HL-60 (cell line): Measurements from ENCODE around the gene MYH15.

Source experiments
- DNase-seq, 2 experiments: peaks; one replicate each; pipeline ENCODE4 v3.0.0-alpha.2; 2010 to 2020; ENCODE audit warnings: low read depth in 1 of 2, low spot score in 1 of 2
- H3K27ac ChIP-seq: fragments of 250-450 bp; sonication (Bioruptor Pico); replicated peaks from 2 replicates; pipeline ENCODE4 v1.5.1; 2020; ENCODE audit warnings: mild to moderate bottlenecking, moderate library complexity
- H3K27me3 ChIP-seq: fragments of 250-450 bp; sonication (Bioruptor Pico); 2 replicates; pipeline ENCODE4 v1.5.1; 2021; ENCODE audit warnings: mild to moderate bottlenecking, moderate library complexity; ENCODE audit not compliant: insufficient read depth, poor library complexity, severe bottlenecking
- H3K4me3 ChIP-seq: replicated peaks from 2 replicates; pipeline ENCODE4 v1.5.1; 2011; ENCODE audit warnings: mild to moderate bottlenecking, control low read depth, low read length; ENCODE audit not compliant: insufficient read depth
- CTCF ChIP-seq: IDR thresholded peaks from one replicate; pipeline ENCODE4 v1.5.1; 2011; ENCODE audit warnings: low read length, control low read depth, inconsistent platforms; ENCODE audit not compliant: insufficient read depth
- GABPA ChIP-seq: IDR thresholded peaks from 2 replicates; pipeline ENCODE4 v1.6.1; 2012; ENCODE audit warnings: low read depth
- POLR2AphosphoS5 ChIP-seq: IDR thresholded peaks from 2 replicates; pipeline ENCODE4 v1.6.1; 2012; ENCODE audit warnings: low read depth
- REST ChIP-seq: IDR thresholded peaks from 2 replicates; pipeline ENCODE4 v1.6.1; 2012; ENCODE audit warnings: low read depth; ENCODE audit not compliant: insufficient replicate concordance
- SPI1 ChIP-seq: IDR thresholded peaks from 2 replicates; pipeline ENCODE4 v1.6.1; 2012; ENCODE audit warnings: low read depth, mild to moderate bottlenecking, borderline replicate concordance

Gene MYH15

GRCh38 chr3:108398510-108398909, 111.9 kb downstream of the MYH15 start:
- TF ChIP-seq GABPA, result no peak
- TF ChIP-seq CTCF, result no peak
- TF ChIP-seq REST, result no peak
- TF ChIP-seq SPI1, result no peak
- TF ChIP-seq POLR2AphosphoS5, result no peak
- Histone ChIP-seq H3K4me3 (no peak overlapping the region), H3K27ac (no peak overlapping the region), H3K27me3 (no peaks in the 10 kb centered on the region)
- no peak for DNase-seq

GRCh38 chr3:108396336-108396735, 114.1 kb downstream of the MYH15 start:
- Histone ChIP-seq H3K27ac (no peak overlapping the region), H3K27me3 (no peaks in the 10 kb centered on the region), H3K4me3 (no peak overlapping the region)
- DNase-seq, result no peak
- TF ChIP-seq POLR2AphosphoS5 (no peak), SPI1 (no peak), GABPA (no peak), REST (no peak), CTCF (no peak)

GRCh38 chr3:108394563-108394962, 115.8 kb downstream of the MYH15 start:
- no peak for DNase-seq
- Histone ChIP-seq H3K4me3 (no peak overlapping the region), H3K27me3 (no peaks in the 10 kb centered on the region), H3K27ac (no peak overlapping the region)
- no peak for TF ChIP-seq GABPA
- TF ChIP-seq CTCF, result no peak
- TF ChIP-seq POLR2AphosphoS5, result no peak
- no peak for TF ChIP-seq REST
- no peak for TF ChIP-seq SPI1
